ENCODE measurements around the gene NBPF3. TPM values are rescaled to one million over a fixed set of nuclear protein-coding genes. Genes with fewer than 3 reads are reported as not detected.
A peak's percentile ranks its signal among the peaks of the same experiment; 100 is the strongest.
"Not testable (repeated sequence)": the region's sequence is repeated elsewhere in the genome, so short reads cannot be mapped to it uniquely, and the experiment has no call there.

Gene NBPF3
- total and polyA plus RNA-seq, 2 experiments from 2014 or later, result 3.6 to 14.3 TPM

- H3K4me1 ChIP-seq (ENCODE audit: insufficient read depth); H3K9me3 ChIP-seq (ENCODE audit: low read depth); H4K20me1 ChIP-seq (ENCODE audit: insufficient read depth, poor library complexity, severe bottlenecking); H3K36me3 ChIP-seq (replicated peaks; ENCODE audit: insufficient read depth, low read depth); H3K4me2 ChIP-seq; H2AFZ ChIP-seq; H3K27ac ChIP-seq; H3K27me3 ChIP-seq; H3K4me3 ChIP-seq; H3K9me2 ChIP-seq (replicated peaks; ENCODE audit: insufficient read depth); H3K79me2 ChIP-seq: not testable (repeated sequence)
- 79% methylated on average over 5 of the region's 5 CpGs for whole genome bisulfite sequencing (ENCODE audit: low lambda C conversion rate, missing lambda C conversion rate)
- peak; percentile 42 for DNase-seq (ENCODE audit: low spot score)
Observed at GRCh38 chr1:21453964-21454614, 14.2 kb downstream of the NBPF3 start.

GRCh38 chr1:21454904-21455303, 15.0 kb downstream of the NBPF3 start:
- not testable (repeated sequence) for H3K27me3 ChIP-seq; H3K4me1 ChIP-seq (ENCODE audit: insufficient read depth); H3K4me2 ChIP-seq; H3K36me3 ChIP-seq (replicated peaks; ENCODE audit: insufficient read depth, low read depth); H3K4me3 ChIP-seq; DNase-seq (ENCODE audit: low spot score); H2AFZ ChIP-seq; H3K9me2 ChIP-seq (replicated peaks; ENCODE audit: insufficient read depth); H3K9me3 ChIP-seq (ENCODE audit: low read depth); H4K20me1 ChIP-seq (ENCODE audit: insufficient read depth, poor library complexity, severe bottlenecking); H3K27ac ChIP-seq; H3K79me2 ChIP-seq
- 78% methylated on average over 5 of the region's 5 CpGs for WGBS (ENCODE audit: low lambda C conversion rate, missing lambda C conversion rate)

GRCh38 chr1:21457654-21458053, 17.7 kb downstream of the NBPF3 start:
- Histone ChIP-seq H3K79me2 (no peaks in the 10 kb centered on the region), H3K4me3 (no peak overlapping the region), H3K9me3 (ENCODE audit: low read depth) (no peaks in the 10 kb centered on the region), H3K4me1 (ENCODE audit: insufficient read depth) (no peaks in the 10 kb centered on the region), H3K27me3 (no peaks in the 10 kb centered on the region), H3K27ac (no peak overlapping the region), H4K20me1 (ENCODE audit: insufficient read depth, poor library complexity, severe bottlenecking) (no peaks in the 10 kb centered on the region), H3K4me2 (no peak overlapping the region), H3K9me2 (replicated peaks; ENCODE audit: insufficient read depth) (no peaks in the 10 kb centered on the region), H2AFZ (no peak overlapping the region), H3K36me3 (replicated peaks; ENCODE audit: insufficient read depth, low read depth) (no peaks in the 10 kb centered on the region)
- 83% methylated on average over 1 of the region's 1 CpG for WGBS (ENCODE audit: low lambda C conversion rate, missing lambda C conversion rate)
- no peak for DNase-seq (ENCODE audit: low spot score)
- TF ChIP-seq EZH2phosphoT487 (IDR thresholded peaks at IDR 0.05; ENCODE audit: low read depth, severe bottlenecking, unreplicated experiment) (no peak), EZH2 (IDR thresholded peaks at IDR 0.05; ENCODE audit: borderline replicate concordance) (no peak), CTCF (IDR thresholded peaks at IDR 0.05; ENCODE audit: poor library complexity) (no peak)

- H3K4me1 ChIP-seq (ENCODE audit: insufficient read depth); H3K4me2 ChIP-seq: not testable (repeated sequence)
Observed at GRCh38 chr1:21465127-21465526, 25.2 kb downstream of the NBPF3 start.

GRCh38 chr1:21467946-21468345, 28.0 kb downstream of the NBPF3 start:
- not testable (repeated sequence) for H3K9me3 ChIP-seq (ENCODE audit: low read depth); H3K4me1 ChIP-seq (ENCODE audit: insufficient read depth); H4K20me1 ChIP-seq (ENCODE audit: insufficient read depth, poor library complexity, severe bottlenecking); H3K27me3 ChIP-seq; H2AFZ ChIP-seq; H3K9me2 ChIP-seq (replicated peaks; ENCODE audit: insufficient read depth); H3K79me2 ChIP-seq; H3K4me2 ChIP-seq; H3K36me3 ChIP-seq (replicated peaks; ENCODE audit: insufficient read depth, low read depth); H3K4me3 ChIP-seq; DNase-seq (ENCODE audit: low spot score); H3K27ac ChIP-seq
- WGBS (ENCODE audit: low lambda C conversion rate, missing lambda C conversion rate), result 65% methylated on average over 4 of the region's 4 CpGs

More at GRCh38 chr1:21465127-21465526, 25.2 kb downstream of the NBPF3 start:
- not testable (repeated sequence) for H3K27ac ChIP-seq; H2AFZ ChIP-seq; H4K20me1 ChIP-seq (ENCODE audit: insufficient read depth, poor library complexity, severe bottlenecking); H3K36me3 ChIP-seq (replicated peaks; ENCODE audit: insufficient read depth, low read depth); DNase-seq (ENCODE audit: low spot score); H3K27me3 ChIP-seq; H3K9me2 ChIP-seq (replicated peaks; ENCODE audit: insufficient read depth); H3K79me2 ChIP-seq; H3K9me3 ChIP-seq (ENCODE audit: low read depth); H3K4me3 ChIP-seq

Data from hepatocyte (in vitro differentiated cells).